Glomerular visceral epithelial cell (primary cell): ENCODE results near the gene EYA2.
"Not testable (repeated sequence)": the region's sequence is repeated elsewhere in the genome, so short reads cannot be mapped to it uniquely, and the experiment has no call there.

ENCODE experiments used
- DNase-seq: peaks from one replicate; pipeline ENCODE4 v3.0.0-alpha.2; 2016; ENCODE audit errors: extremely low spot score

EYA2 gene

DNA sequence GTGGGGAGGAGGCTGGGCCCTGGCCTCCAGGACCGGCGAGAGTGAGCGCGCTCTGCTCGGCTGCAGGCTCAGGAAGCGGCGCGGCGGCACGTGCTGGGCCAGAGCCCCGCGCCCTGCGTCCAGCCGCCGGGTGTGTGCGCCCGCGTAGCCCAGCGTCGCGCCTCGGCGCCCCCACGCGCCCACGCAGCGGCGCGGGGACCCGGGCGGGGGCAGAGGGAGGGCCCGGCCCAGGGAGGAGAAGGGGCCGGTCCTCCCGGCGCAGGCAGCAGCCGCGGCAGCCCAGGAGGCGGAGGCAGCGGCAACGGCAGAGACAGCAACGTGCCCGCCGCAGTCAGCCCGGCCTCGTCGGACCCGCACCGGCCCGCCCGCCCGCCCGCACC is at the start of gene EYA2:
TSS of gene EYA2 (plus strand) at position 265 of the 380 bp plus-strand sequence. CDS start 95,168 bp downstream, outside the sequence.
- DNase-seq, result no peak

GRCh38 chr20:46844965-46845364 is 49.7 kb upstream of the EYA2 start:
- DNase-seq, result no peak

- no peak for DNase-seq
Measured at GRCh38 chr20:46849269-46849668, 45.4 kb upstream of the EYA2 start.

GRCh38 chr20:46849751-46850150 is 44.9 kb upstream of the EYA2 start:
- no peak for DNase-seq

- no peak for DNase-seq
Measured at GRCh38 chr20:46850416-46850815, 44.2 kb upstream of the EYA2 start.

- no peak for DNase-seq
Measured at GRCh38 chr20:46850896-46851295, 43.7 kb upstream of the EYA2 start.

GRCh38 chr20:46851746-46852145 is 42.9 kb upstream of the EYA2 start:
- DNase-seq, result no peak

DNA sequence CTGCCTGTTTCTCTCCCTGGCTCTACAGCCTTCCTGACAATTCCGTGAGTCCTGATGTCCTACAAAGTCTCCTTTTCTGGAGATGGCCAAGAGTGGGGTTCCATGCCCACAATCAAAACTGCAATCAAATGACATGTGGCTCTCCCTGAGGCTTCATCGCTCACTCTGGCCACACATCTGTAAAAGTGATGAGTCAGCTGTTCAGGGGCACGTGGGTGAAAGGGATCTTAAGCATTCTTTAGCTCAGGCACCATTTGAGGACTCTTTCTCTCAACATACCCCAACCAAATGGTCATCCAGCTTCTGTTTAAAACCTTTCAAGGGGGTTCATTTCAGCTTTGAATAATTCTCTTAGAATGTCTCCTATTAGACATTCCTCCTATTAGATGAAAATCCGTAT is 42.3 kb upstream of the EYA2 start:
- DNase-seq, result no peak

GRCh38 chr20:46853926-46854325 is 40.7 kb upstream of the EYA2 start:
- no peak for DNase-seq

GRCh38 chr20:46857061-46857831 is 37.4 kb upstream of the EYA2 start:
- no peak for DNase-seq

DNA sequence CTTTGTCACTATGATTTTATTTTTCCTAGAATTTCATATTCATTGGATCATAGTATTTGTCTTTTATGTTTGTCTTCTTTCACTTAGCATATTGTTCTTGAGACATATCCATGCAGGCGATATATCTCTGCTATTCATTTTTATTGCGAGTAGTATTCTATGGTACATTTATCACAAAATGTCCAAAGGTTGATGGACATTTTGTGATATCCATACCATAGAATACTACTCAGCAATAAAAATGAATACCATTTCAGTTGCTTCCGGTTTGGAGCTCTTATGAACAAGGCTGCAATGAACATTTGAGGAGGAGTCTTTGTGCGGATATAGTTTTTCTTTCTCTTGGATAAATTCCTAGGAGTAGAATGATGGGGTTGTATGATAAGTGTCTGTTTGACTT is 28.8 kb upstream of the EYA2 start:
- no peak for DNase-seq

DNA sequence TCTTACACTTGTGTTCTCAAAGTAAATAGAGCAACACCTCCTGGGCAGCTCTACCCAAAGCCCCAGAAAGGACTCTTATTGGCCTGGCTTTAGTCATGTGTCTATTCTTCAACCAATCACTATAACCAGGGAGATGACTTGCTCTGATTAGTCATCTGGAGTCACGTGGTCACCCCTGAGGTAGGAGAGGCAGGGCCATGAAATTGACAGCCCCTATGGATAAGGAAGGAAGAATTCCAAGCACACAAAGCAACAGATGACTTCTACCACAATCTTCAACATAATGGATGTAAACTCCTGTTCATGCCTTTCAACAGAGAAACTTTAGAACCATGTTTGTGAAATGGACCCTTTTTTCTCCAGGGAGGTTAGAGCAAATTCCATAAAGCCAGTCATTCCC is 24.6 kb upstream of the EYA2 start:
- no peak for DNase-seq

GRCh38 chr20:46872328-46873211 is 22.1 kb upstream of the EYA2 start:
- DNase-seq, result no peak

- DNase-seq, result no peak
Measured at GRCh38 chr20:46875059-46875458, 19.6 kb upstream of the EYA2 start.

- DNase-seq, result no peak
Measured at GRCh38 chr20:46879386-46879785, 15.3 kb upstream of the EYA2 start.

GRCh38 chr20:46879963-46880362 is 14.7 kb upstream of the EYA2 start:
- not testable (repeated sequence) for DNase-seq

GRCh38 chr20:46883892-46884291 is 10.8 kb upstream of the EYA2 start:
- no peak for DNase-seq

DNA sequence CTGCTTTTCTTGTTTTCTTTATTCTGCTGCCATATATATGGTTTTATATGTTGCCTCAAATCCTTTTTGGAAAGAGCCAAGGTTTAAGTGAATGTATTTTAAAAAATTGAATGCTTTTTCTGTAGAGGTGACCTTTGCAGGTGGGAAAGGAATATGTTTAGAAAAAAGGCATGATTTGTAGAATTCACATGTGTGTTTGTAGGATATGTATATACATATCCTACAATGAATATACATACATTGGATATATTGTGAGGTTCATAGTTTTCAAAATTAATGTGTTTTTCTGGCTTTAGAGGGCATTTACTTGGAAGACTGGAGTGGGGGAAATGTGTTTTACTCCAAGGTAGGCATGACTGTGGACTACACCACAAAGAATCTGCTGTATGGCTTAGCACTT is 4.0 kb upstream of the EYA2 start:
- DNase-seq, result no peak

- no peak for DNase-seq
Measured at GRCh38 chr20:46893051-46893450, 1.6 kb upstream of the EYA2 start.

DNA sequence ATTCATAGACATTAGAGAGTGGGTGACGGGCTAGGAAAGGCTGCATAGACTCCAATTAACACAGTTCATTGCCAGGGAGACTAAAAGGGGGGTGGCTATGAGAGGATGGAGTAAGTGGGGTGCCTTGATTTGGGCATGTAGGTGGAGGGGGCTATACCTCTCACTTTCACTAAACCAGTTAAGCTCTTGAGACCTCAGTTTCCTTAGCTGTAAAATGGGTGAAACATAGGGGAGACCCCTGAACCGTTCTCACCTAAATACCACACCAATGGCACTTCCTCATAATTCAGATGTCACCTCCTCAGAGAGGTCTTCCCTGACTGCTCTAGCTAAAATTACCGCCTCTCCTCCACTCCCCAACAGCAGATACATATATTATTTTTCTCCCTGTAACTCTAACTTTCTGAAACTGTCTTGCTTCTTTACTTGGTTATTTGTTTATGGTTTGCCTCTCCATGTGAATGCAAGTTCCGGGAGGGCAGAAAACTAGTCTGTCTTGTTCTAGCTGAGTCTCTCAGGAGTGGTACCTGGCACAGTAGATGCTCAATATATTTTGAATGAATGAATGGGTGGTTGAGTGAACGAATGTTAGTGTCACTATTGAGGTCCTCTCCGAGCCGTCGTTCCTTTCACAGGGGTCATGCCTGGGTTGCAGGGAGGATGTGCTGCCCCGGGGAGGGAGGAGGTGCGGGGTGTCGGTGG is 615 bp upstream of the EYA2 start:
- no peak for DNase-seq

- DNase-seq, result no peak
Measured at GRCh38 chr20:46894971-46895905, 595 bp downstream of the EYA2 start.
